H1 (cell line): Measurements from ENCODE around the gene COL6A3.

Experiments used
- CHD1 ChIP-seq: IDR thresholded peaks from 2 replicates; pipeline ENCODE4 v1.6.1; 2012; ENCODE audit warnings: low read depth, low read length, improper control_type of control experiment
- POLR2A ChIP-seq, 2 experiments: IDR thresholded peaks; 1 replicate in 1 of 2; 2 replicates in 1 of 2; pipeline ENCODE4 v1.6.1; 2011; ENCODE audit warnings: low read depth in 2 of 2, low read length in 2 of 2, mild to moderate bottlenecking in 2 of 2; ENCODE audit errors: control extremely low read depth in 1 of 2
- SRF ChIP-seq: IDR thresholded peaks from 2 replicates; pipeline ENCODE4 v1.6.1; 2011; ENCODE audit warnings: mild to moderate bottlenecking, low read depth, low read length, moderate library complexity
- TAF1 ChIP-seq: IDR thresholded peaks from 2 replicates; pipeline ENCODE4 v1.6.1; 2011; ENCODE audit warnings: mild to moderate bottlenecking, low read depth, low read length
- TF ChIP-seq, protein P1 (sequence below): IDR thresholded peaks from 2 replicates; pipeline ENCODE4 v1.6.1; 2012; ENCODE audit warnings: inconsistent platforms

DNA sequence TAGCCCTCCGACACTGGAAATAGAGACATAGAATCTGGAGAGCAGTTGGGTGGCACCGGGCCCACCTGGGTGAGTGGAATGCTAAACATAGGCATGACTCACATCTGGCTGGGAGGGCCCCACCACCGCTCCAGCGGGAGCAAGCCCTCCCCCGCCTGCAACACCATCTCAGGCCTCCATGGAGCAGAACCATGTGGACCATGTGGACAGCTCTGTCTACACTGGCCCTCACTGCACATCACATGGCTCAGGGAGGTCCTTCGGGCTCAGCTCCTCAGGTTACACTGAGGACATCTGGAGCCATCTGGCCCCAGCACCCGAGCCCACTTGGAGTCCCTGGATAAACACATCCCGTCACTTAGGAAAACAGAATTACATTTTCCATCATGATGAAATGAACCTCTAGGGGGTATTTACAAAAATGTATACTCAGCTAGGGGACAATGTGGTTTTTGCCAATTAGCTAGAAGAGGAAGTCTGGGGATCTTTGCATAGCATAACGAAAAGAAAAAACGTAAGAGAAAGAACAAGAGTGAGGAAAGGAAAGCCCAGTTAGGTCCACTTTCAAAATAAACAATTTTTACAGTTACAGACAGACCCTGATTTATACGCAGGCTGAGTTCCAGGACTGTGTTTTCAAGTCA lies 42.4 kb upstream of the COL6A3 start:
- TF ChIP-seq POLR2A (IDR thresholded peaks at IDR 0.05; ENCODE audit: control extremely low read depth in 1 of 2, low read depth in 2 of 2, low read length in 2 of 2) (no peak), CHD1 (no peak), TAF1 (no peak), SRF (no peak)
- TF ChIP-seq, protein P1, sequence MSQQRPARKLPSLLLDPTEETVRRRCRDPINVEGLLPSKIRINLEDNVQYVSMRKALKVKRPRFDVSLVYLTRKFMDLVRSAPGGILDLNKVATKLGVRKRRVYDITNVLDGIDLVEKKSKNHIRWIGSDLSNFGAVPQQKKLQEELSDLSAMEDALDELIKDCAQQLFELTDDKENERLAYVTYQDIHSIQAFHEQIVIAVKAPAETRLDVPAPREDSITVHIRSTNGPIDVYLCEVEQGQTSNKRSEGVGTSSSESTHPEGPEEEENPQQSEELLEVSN = no peak
